Right lobe of liver (tissue), 6 donors: ENCODE results near the gene C6orf136. TPM values are rescaled to one million over a fixed set of nuclear protein-coding genes. Genes with fewer than 3 reads are reported as not detected.

Experiments used
- ATAC-seq, 4 donors: fragments of 200-7000 bp; cut with Tn5 transposase; one replicate each; pipeline ENCODE4 v1.9.1; 2020; ENCODE audit warnings: mild to moderate bottlenecking in 4 of 4, moderate library complexity in 4 of 4
- DNase-seq, 3 donors: peaks; one replicate each; pipeline ENCODE4 v3.0.0-alpha.2; 2020
- H3K27ac ChIP-seq, 3 donors: fragments of 200-600 bp; one replicate each; pipeline ENCODE4 v1.8.0; 2022
- H3K27me3 ChIP-seq, 2 donors: fragments of 200-600 bp; one replicate each; pipeline ENCODE4 v1.8.0; 2022
- H3K36me3 ChIP-seq, 4 donors: fragments of 200-600 bp; sonication (generic) in 1 of 4; one replicate each; pipeline versions ENCODE4 v1.5.1 to v1.8.0; 2017 to 2022; ENCODE audit warnings: control low read depth in 1 of 4
- H3K4me1 ChIP-seq, 4 donors: fragments of 200-600 bp; sonication (generic) in 1 of 4; one replicate each; pipeline versions ENCODE4 v1.5.1 to v1.8.0; 2017 to 2022; ENCODE audit warnings: control low read depth in 1 of 4
- H3K4me3 ChIP-seq, 3 donors: fragments of 200-600 bp; one replicate each; pipeline ENCODE4 v1.8.0; 2022
- H3K9me3 ChIP-seq, 4 donors: fragments of 200-600 bp; sonication (generic) in 1 of 4; one replicate each; pipeline versions ENCODE4 v1.5.1 to v1.8.0; 2017 to 2022; ENCODE audit warnings: control low read depth in 1 of 4
- POLR2A ChIP-seq: fragments of 450-650 bp; IDR thresholded peaks from one replicate; pipeline ENCODE4 v1.6.1; 2017; ENCODE audit warnings: antibody characterized with exemption, mild to moderate bottlenecking
- WGBS: methylation state at CpG from one replicate; pipeline ENCODE4 v1.1.6; 2018; ENCODE audit warnings: low coverage, low lambda C conversion rate; ENCODE audit not compliant: insufficient coverage; ENCODE audit errors: missing lambda C conversion rate; 5-methylcytosine and 5-hydroxymethylcytosine counted together
- intact Hi-C, 2 donors: fragments of 100-400 bp; cut with DNase I; formaldehyde crosslinking; loops; one replicate each; pipeline versions ENCODE4 v1.11.2 to v1.14.1; 2022
- total RNA-seq, 6 experiments: library from RNA; depleted of rRNA in 2 of 6; stranded (reverse); fragments of >200 nt in 2 of 6; fragmentation: NEBNext Ultra II Directional in 3 of 6; extraction: Animal tissue kit (Norgen Biotek cat#: 25700) in 3 of 6; gene quantifications; one replicate each; pipeline versions ENCODE4 v1.1.0 to v1.2.4, GENCODE V29; 2016 to 2023
- TF ChIP-seq, protein P1 (sequence below), 4 donors: fragments of 200-600 bp in 3 of 4; fragments of 450-650 bp in 1 of 4; IDR thresholded peaks; one replicate each; pipeline versions ENCODE4 v1.5.1 to v1.8.0; 2016 to 2022; ENCODE audit warnings: antibody characterized with exemption in 4 of 4, mild to moderate bottlenecking in 2 of 4
- donor health status: DM: no; HTN: yes; CAD: no.
- donor health status: DM: no; HTN: no; CAD: no.
- donor health status: DM: no; HTN: no; CAD: no.
- donor health status: DM: no; HTN: yes; CAD: no.
- donor health status: DM: no; HTN: yes; CAD: no.

Gene C6orf136
- total RNA-seq, 6 experiments from 2014 or later = 8.2 to 14.1 (median 11.0) TPM

DNA sequence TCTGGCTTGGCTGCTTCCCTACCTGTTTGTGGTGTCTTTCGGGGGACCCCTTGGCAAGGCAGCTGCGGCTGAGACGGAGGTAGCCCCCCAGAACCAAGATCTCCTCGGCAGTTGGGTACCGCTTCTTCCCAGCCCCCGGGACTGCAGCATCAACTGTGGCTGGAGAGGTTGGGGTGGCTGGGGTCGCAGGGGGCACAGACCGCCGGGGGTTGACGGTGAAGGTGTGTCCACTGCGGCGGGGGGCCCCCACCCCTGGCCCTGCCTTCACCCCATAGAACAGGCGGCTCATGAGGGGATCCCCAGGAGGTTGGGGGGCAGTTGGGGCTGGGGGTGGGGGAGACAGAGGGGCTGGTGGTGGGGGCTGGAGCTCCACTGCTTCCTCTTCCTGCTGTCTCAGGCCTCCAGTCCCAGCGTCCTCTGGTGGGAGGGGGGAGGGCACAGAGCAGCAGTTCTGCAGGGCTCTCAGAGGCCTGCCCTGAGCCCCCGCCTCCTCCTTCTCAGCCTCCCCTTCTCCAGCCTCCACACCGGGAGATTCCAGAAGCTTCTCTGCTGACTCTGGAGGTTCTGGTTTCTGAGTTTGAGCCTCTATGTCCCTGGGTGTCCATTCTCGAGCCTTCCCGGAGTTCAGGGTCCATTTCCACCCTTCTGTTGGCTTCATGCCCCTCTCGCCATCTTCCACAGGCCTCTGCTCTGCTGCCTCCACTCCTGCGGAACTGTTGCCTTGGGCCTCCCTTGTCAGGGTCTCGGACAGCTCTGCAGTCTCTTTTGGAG is 37.6 kb downstream of the C6orf136 start:
- H3K36me3 ChIP-seq = no peaks in the 10 kb centered on the region
- DNase-seq = peak; percentile 66 to 77 (median 74)
- no peaks in the 10 kb centered on the region for H3K9me3 ChIP-seq
- 14% methylated on average over 12 of the region's 21 CpGs for WGBS
- peak overlapping the region; percentile 87 to 96 (median 89) for H3K27ac ChIP-seq
- H3K27me3 ChIP-seq = no peaks in the 10 kb centered on the region
- peak in 1 of 4 donors; percentile 9 for ATAC-seq
- peaks cover 0 to 44% (median 19%) of the 10 kb centered on the region in 4 donors for H3K4me1 ChIP-seq
- TF ChIP-seq, protein P1, sequence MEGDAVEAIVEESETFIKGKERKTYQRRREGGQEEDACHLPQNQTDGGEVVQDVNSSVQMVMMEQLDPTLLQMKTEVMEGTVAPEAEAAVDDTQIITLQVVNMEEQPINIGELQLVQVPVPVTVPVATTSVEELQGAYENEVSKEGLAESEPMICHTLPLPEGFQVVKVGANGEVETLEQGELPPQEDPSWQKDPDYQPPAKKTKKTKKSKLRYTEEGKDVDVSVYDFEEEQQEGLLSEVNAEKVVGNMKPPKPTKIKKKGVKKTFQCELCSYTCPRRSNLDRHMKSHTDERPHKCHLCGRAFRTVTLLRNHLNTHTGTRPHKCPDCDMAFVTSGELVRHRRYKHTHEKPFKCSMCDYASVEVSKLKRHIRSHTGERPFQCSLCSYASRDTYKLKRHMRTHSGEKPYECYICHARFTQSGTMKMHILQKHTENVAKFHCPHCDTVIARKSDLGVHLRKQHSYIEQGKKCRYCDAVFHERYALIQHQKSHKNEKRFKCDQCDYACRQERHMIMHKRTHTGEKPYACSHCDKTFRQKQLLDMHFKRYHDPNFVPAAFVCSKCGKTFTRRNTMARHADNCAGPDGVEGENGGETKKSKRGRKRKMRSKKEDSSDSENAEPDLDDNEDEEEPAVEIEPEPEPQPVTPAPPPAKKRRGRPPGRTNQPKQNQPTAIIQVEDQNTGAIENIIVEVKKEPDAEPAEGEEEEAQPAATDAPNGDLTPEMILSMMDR (IDR thresholded peaks at IDR 0.05) = no peak
- no peak for TF ChIP-seq POLR2A
- H3K4me3 ChIP-seq = peak overlapping the region; percentile 70 to 76 (median 75)
- intact Hi-C loops = no loop called here

DNA sequence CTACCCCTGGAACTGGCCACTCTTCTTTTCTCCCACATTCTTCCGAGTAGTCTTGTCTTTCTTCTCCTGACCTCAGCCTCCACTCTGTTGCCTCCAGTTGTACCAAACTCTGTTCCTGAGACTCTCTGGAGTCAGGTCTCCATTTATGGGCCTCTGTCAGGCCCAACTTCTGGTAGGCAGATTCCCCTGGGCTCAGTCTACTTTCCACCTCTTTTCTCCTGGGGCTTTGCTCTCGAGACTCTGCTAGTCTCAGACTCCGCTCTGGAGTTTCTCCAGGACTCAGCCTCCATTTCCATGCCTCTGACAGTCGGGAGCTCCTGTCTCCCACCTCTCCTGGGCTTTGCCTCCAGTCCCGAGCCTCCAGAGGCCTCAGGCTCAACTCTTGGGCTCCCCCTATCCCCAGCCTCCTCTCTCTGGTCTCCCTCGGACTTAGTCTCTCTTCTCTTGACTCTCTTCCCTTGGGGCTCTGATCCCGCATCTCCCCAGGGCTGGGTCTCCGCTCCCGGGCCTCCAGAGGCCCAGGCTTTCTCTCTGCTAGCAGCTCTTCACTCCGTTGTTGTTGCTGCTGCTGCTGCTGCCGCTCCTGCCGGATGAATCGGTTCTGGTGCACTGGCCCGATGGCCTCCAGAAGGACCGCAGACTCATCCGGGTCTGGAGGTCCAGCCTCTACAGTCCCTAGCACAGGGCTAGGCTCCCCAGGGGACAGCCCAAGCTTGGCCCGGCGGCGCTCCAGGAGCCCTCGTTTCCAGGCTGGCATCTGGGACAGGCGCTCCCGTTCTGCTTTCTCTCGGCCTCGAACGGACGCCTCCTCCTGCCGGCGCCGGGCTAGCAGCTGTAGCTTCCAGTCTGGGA is 38.5 kb downstream of the C6orf136 start:
- DNase-seq = peak in 1 of 3 donors; percentile 62
- intact Hi-C loops = no loop called here
- H3K36me3 ChIP-seq = no peaks in the 10 kb centered on the region

DNA sequence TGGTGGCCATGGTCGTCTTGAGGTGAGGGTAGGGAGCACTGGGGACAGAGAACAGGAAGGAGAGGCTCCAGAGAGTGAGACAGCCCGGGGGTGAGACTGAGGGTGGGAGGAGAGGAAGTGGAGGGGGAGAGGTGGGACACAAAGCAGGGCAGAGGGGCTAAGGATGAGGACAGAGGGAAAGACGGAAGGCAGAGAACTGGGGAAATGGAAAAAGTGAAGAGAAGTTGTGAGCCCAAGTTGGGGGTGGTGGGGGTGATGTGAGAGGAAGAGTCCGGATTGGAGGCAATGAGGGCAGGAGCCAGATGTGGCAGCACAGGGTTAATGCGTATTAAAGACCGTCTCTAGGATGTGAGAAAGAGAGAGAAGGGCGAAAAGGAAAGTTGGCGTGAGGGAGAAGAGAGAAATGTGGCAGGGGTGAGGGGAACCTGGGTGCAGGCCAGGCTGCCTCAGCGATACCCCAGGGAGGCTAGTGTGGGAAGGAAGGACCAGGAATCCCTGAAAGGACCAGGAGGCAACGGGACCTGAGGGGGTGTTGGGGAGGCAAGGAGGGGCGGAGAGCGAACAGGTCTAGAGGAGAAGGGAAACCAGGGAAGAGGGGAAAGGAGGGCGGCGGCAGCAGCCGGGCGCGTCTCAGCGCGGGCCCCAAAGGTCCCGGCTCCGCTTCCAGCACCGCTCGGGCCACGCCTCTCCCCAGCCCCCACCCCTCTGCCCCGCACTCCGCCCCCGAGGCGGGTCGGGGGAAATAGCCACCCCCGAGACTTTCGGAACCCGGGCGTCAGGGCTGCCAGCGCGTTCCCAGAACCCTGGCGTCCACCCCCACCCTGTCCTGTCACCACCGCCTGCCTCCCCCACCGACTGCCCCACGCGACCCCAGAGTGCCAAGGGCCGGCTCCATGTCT is 39.3 kb downstream of the C6orf136 start, which contains the start of gene PPP1R18:
Gene PPP1R18 (minus strand): TSS at position 637 of the 899 bp plus-strand sequence. CDS start 627 bp downstream, at position 10.
- Histone ChIP-seq H3K9me3 (no peaks in the 10 kb centered on the region), H3K27ac (peak within 1 kb of the TSS; percentile 87 to 96 (median 89)), H3K4me1 (peaks cover 0 to 35% (median 17%) of the 10 kb centered on the region in 4 donors), H3K36me3 (no peaks in the 10 kb centered on the region), H3K27me3 (no peaks in the 10 kb centered on the region), H3K4me3 (peak within 1 kb of the TSS; percentile 70 to 76 (median 75))
- DNase-seq = peak; percentile 90 to 92 (median 90)
- peak; percentile 57 to 73 (median 62) for ATAC-seq
- TF ChIP-seq, protein P1 (IDR thresholded peaks at IDR 0.05) = no peak
- TF ChIP-seq POLR2A = no peak
- intact Hi-C loops = no loop called here
- WGBS = 7% methylated on average over 10 of the region's 41 CpGs

More for the DNA sequence above, 38.5 kb downstream of the C6orf136 start:
- Histone ChIP-seq H3K27ac (peak overlapping the region; percentile 87 to 96 (median 89)), H3K27me3 (no peaks in the 10 kb centered on the region), H3K4me1 (peaks cover 0 to 43% (median 18%) of the 10 kb centered on the region in 4 donors), H3K9me3 (no peaks in the 10 kb centered on the region), H3K4me3 (peak overlapping the region; percentile 70 to 76 (median 75))
- no peak for ATAC-seq
- TF ChIP-seq, protein P1 (IDR thresholded peaks at IDR 0.05) = peak in 1 of 4 donors; percentile 8
- no peak for TF ChIP-seq POLR2A
- 35% methylated on average over 22 of the region's 29 CpGs for WGBS
